Ovary (tissue), 9 donors: Measurements from ENCODE around the gene CDS1. TPM values are rescaled to one million over a fixed set of nuclear protein-coding genes. Genes with fewer than 3 reads are reported as not detected.

ENCODE experiments used
- DNase-seq, 5 donors: peaks; one replicate each; pipeline ENCODE4 v3.0.0-alpha.2; 2019 to 2020
- H3K27ac ChIP-seq, 2 donors: fragments of 200-600 bp; one replicate each; pipeline versions ENCODE4 v1.5.1 to v1.8.0; 2019 to 2022
- H3K27me3 ChIP-seq: fragments of 200-600 bp; one replicate; pipeline ENCODE4 v1.8.0; 2022
- H3K36me3 ChIP-seq: fragments of 200-600 bp; sonication (generic); one replicate; pipeline ENCODE4 v1.5.1; 2019
- H3K4me1 ChIP-seq: one replicate; pipeline ENCODE4 v1.8.1; 2013; ENCODE audit warnings: mild to moderate bottlenecking, moderate library complexity; ENCODE audit not compliant: insufficient read depth
- H3K4me3 ChIP-seq: fragments of 200-600 bp; sonication (generic); one replicate; pipeline ENCODE4 v1.5.1; 2017
- H3K9me3 ChIP-seq, 2 donors: fragments of 200-600 bp in 1 of 2; sonication (generic) in 1 of 2; one replicate each; pipeline versions ENCODE4 v1.5.1 to v1.8.1; 2013 to 2019; ENCODE audit warnings: mild to moderate bottlenecking in 1 of 2, moderate library complexity in 1 of 2
- EP300 ChIP-seq: sonication (generic); formaldehyde crosslinking; IDR thresholded peaks from one replicate; pipeline ENCODE4 v1.6.1; 2017; ENCODE audit warnings: antibody characterized with exemption
- POLR2A ChIP-seq: fragments of 450-650 bp; IDR thresholded peaks from one replicate; pipeline ENCODE4 v1.6.1; 2017; ENCODE audit warnings: antibody characterized with exemption, mild to moderate bottlenecking, moderate library complexity
- WGBS, 3 donors: extraction: QIAGEN DNeasy Blood & Tissue Kit in 1 of 3; methylation state at CpG; one replicate each; pipeline versions ENCODE4 v1.1.5 to v1.1.7; 2013 to 2017; 5-methylcytosine and 5-hydroxymethylcytosine counted together
- intact Hi-C, 4 donors: fragments of 100-400 bp; cut with DNase I; formaldehyde crosslinking; loops; one replicate each; pipeline versions ENCODE4 v1.11.0 to v1.15.1; 2022 to 2023
- polyA plus RNA-seq, 2 donors: library from polyadenylated mRNA; stranded (reverse); fragments of 200-250 nt in 1 of 2; fragments of 350-450 nt in 1 of 2; fragmentation: Illumina TruSeq in 1 of 2; extraction: RNeasy Lipid Tissue Mini Kit (QIAGEN cat#74804) in 1 of 2; gene quantifications; one replicate each; pipeline ENCODE4 v1.2.3, GENCODE V29; 2013 to 2014
- total RNA-seq, 7 donors: library from RNA; depleted of rRNA in 2 of 7; stranded (reverse); fragments of >200 nt in 2 of 7; fragmentation: NEBNext Ultra II Directional in 3 of 7; extraction: Animal tissue kit (Norgen Biotek cat#: 25700) in 3 of 7; gene quantifications; one replicate each; pipeline versions ENCODE4 v1.1.0 to v1.2.4, GENCODE V29; 2016 to 2023
- TF ChIP-seq, protein P1 (sequence below), 3 donors: fragments of 450-650 bp in 2 of 3; fragments of 200-600 bp in 1 of 3; IDR thresholded peaks; one replicate each; pipeline versions ENCODE4 v1.5.1 to v1.8.0; 2016 to 2022; ENCODE audit warnings: antibody characterized with exemption in 3 of 3, mild to moderate bottlenecking in 1 of 3
- donor health status: DM: no; HTN: no; CAD: no; lungs with moderate emphysema.
- donor health status: DM: no; HTN: no; CAD: no.
- donor health status: Bipolar disorder and iron deficiency.
- donor health status: DM: yes; HTN: yes; CAD: no.
- donor health status: DM: no; HTN: no; CAD: no.
- donor health status: DM: yes; HTN: yes; CAD: no.

The CDS1 gene
- total and polyA plus RNA-seq, 9 donors = 2.7 to 28.0 (median 7.7) TPM

DNA sequence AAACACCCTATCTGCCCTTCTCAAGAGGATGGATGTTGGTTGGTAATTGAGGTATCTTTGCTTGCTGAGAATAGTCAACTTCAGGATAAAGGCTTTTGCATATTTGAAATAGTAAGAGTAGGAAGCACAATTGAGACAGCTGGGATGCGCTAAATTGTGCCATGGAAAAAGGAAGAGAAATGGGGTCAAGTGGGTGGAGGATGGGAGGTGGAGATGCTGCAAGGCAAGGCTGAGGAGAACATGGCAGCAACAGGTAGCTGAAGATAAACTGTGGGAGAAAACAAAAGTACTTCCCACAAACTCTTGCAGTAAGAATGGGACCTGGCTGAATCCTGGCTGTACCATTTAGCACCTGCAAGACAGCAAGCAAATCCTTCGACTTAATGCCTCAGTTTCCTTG lies 13.9 kb upstream of the CDS1 start:
- H3K4me3 ChIP-seq = no peak overlapping the region
- no peak for DNase-seq
- no peak overlapping the region for H3K27ac ChIP-seq
- intact Hi-C loops = no loop called here
- 90 to 98% (median 98%) methylated on average over 2 of the region's 2 CpGs for WGBS, 3 donors
- TF ChIP-seq, protein P1, sequence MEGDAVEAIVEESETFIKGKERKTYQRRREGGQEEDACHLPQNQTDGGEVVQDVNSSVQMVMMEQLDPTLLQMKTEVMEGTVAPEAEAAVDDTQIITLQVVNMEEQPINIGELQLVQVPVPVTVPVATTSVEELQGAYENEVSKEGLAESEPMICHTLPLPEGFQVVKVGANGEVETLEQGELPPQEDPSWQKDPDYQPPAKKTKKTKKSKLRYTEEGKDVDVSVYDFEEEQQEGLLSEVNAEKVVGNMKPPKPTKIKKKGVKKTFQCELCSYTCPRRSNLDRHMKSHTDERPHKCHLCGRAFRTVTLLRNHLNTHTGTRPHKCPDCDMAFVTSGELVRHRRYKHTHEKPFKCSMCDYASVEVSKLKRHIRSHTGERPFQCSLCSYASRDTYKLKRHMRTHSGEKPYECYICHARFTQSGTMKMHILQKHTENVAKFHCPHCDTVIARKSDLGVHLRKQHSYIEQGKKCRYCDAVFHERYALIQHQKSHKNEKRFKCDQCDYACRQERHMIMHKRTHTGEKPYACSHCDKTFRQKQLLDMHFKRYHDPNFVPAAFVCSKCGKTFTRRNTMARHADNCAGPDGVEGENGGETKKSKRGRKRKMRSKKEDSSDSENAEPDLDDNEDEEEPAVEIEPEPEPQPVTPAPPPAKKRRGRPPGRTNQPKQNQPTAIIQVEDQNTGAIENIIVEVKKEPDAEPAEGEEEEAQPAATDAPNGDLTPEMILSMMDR (IDR thresholded peaks at IDR 0.05) = no peak
- TF ChIP-seq POLR2A = no peak
- TF ChIP-seq EP300 = no peak
- H3K36me3 ChIP-seq = no peaks in the 10 kb centered on the region
- no peaks in the 10 kb centered on the region for H3K27me3 ChIP-seq
- no peaks in the 10 kb centered on the region for H3K4me1 ChIP-seq
- H3K9me3 ChIP-seq = peaks cover 0 to 2% of the 10 kb centered on the region in 2 donors

DNA sequence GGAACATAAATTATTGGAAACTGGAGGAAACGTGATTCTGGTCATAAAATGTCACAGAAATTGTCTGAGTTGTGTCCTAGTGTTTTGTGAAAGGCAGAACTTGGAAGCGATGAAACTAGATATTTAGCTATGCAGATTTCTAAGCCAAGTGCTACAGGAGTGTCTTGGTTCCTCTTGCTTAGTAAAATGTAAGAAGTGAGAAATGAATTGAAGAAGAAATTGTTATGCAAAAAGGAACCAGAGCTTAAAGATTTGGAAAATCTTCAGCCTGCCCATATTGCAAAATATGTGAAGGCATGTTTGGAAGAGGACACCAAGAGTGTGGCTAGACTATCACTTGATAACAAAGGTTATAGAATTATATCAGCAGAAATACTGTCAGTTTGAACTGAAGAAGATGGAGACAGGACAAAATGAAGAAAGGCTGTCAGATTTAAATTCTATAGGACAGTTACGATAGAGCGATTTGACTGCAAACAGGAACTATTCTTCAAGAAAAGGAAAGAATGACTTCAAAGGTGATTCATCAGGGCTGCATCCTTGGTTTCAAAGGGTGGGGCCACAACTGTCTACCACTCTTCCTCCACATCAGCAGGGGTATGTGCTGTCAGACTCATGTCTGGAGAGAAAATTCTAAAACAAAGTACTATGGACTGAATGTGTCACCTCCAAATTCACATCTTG lies 9.4 kb upstream of the CDS1 start:
- Histone ChIP-seq H3K4me3 (no peak overlapping the region), H3K36me3 (no peaks in the 10 kb centered on the region), H3K27me3 (no peaks in the 10 kb centered on the region), H3K27ac (no peak overlapping the region), H3K4me1 (no peaks in the 10 kb centered on the region), H3K9me3 (no peaks in the 10 kb centered on the region)
- TF ChIP-seq EP300 (no peak), POLR2A (no peak)
- TF ChIP-seq, protein P1 (IDR thresholded peaks at IDR 0.05) = no peak
- intact Hi-C loops = loop anchor here in 1 of 4 donors (10.0 kb wide), 1 partner anchor 391 kb away; the partner anchor contains the start of gene WDFY3
- WGBS, 3 donors = 83 to 89% (median 88%) methylated on average over 4 of the region's 4 CpGs
- DNase-seq = no peak

DNA sequence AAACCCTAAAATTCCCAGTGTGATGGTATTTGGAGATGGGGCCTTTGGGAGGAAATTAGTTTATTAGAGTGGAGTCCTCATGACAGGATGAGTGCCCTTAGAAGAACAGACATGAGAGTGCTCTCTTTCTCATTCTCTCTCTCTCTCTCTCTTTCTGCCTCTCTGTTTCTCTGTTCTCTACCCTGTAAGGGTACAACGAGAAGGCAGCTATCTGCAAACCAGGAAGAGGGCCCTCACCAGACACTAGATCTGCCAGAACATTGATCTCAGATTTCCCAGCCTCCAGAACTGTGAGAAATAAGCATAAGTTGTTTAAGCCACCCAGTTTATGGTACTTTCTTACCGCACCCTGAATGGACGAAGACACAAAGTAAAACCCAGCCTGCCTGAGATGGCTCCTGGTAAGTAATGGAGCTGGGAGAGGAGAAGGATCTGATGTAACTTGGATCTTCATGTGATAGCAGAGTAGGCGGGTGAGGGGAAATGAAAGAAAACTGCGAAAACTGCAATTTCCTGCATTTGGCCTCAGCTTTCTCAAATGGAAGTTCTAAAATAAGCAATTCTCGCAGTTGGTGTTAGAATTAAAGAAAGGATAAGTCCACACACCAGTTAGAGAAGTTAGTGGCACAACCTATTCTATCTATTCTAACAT lies 8.7 kb upstream of the CDS1 start:
- intact Hi-C loops = loop anchor here in 1 of 4 donors (10.0 kb wide), 1 partner anchor 391 kb away; the partner anchor contains the start of gene WDFY3
- Histone ChIP-seq H3K27ac (no peak overlapping the region), H3K4me1 (no peaks in the 10 kb centered on the region), H3K36me3 (no peaks in the 10 kb centered on the region), H3K9me3 (no peaks in the 10 kb centered on the region), H3K4me3 (no peak overlapping the region), H3K27me3 (no peaks in the 10 kb centered on the region)
- no peak for TF ChIP-seq POLR2A
- TF ChIP-seq, protein P1 (IDR thresholded peaks at IDR 0.05) = no peak
- no peak for TF ChIP-seq EP300
- WGBS, 3 donors = 87 to 91% (median 89%) methylated on average over 6 of the region's 6 CpGs
- no peak for DNase-seq

DNA sequence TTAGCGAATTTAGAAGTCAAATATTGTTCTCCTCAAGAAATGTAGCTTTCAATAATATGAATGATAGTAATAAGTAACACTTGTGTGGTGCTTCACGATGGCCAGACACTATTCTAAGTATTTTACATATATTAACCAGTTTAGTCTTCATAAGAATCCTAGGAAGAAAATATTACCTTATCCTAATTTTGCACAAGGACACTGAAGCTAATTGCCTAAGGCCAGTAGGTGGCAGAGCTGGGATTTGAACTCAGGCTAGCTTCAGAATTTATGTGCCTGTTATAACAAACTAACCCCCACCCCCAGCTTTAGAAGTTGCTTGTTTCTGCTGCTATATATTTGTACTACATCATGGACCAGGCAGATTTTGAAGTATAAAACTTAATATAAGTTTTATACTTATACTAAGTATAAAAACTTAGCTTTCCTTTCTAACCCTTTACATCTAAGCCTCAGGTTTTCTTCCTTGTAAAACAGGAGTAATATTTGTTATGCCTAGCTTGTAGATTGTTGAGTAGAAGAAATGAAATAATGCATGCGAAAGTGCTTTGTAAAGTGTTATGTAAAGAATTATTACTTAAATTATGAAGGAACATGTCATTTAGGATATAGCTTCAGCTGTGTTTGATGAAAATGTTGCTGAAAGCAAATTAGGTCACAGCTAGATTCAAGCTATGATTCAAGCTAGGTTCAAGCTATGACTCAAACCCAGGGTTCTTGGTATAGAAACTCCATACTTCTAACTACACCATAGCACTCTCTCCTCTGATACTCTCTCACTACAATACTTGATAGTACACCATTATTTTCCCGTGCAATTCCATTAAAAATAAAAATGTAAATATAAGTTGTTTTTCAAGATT lies 4.2 kb upstream of the CDS1 start:
- intact Hi-C loops = loop anchor here in 1 of 4 donors (10.0 kb wide), 1 partner anchor 386 kb away; the partner anchor contains the start of gene WDFY3
- H3K27ac ChIP-seq = no peak overlapping the region

More for the DNA sequence above, 4.2 kb upstream of the CDS1 start:
- TF ChIP-seq, protein P1 (IDR thresholded peaks at IDR 0.05) = no peak
- TF ChIP-seq POLR2A = no peak
- TF ChIP-seq EP300 = no peak
- Histone ChIP-seq H3K9me3 (no peaks in the 10 kb centered on the region), H3K4me3 (no peak overlapping the region), H3K4me1 (peaks cover 3% of the 10 kb centered on the region), H3K27me3 (no peaks in the 10 kb centered on the region), H3K36me3 (no peaks in the 10 kb centered on the region)
- no peak for DNase-seq
- 64 to 71% (median 68%) methylated on average over 4 of the region's 4 CpGs for WGBS, 3 donors
